Measurements from ENCODE around the gene SLC7A14.

DNA sequence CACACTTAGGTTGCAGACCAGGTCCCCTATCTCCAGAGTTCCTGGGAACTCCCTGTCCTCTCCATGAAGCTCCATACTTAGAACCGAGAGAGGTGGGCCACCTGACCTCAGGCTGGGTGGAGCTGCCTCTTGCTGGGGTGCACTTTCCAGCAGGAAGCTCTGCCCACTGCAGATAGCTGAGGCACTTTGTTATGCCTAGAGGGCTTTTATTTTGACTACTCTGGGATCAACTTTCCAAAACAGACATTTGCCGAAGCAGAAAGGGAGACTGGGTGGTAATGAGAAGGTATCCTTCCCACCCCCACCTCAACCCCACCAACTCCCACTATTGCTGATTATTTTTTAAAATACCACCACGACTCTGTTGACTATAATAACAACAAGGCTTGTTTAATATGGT is 112.5 kb downstream of the SLC7A14 start:
- no peak for TF ChIP-seq ZNF302 (CRISPR knock-in tag; IDR thresholded peaks at IDR 0.05)
- no peak for TF ChIP-seq RAD21 (conservative IDR thresholded peaks at IDR 0.05 in 1 of 2, IDR thresholded peaks at IDR 0.05 in 1 of 2)
- TF ChIP-seq CTCF (IDR thresholded peaks at IDR 0.05), result no peak
